Measurements from ENCODE around the gene DOCK6. TPM values are rescaled to one million over a fixed set of nuclear protein-coding genes. Genes with fewer than 3 reads are reported as not detected.

The DOCK6 gene, protein sequence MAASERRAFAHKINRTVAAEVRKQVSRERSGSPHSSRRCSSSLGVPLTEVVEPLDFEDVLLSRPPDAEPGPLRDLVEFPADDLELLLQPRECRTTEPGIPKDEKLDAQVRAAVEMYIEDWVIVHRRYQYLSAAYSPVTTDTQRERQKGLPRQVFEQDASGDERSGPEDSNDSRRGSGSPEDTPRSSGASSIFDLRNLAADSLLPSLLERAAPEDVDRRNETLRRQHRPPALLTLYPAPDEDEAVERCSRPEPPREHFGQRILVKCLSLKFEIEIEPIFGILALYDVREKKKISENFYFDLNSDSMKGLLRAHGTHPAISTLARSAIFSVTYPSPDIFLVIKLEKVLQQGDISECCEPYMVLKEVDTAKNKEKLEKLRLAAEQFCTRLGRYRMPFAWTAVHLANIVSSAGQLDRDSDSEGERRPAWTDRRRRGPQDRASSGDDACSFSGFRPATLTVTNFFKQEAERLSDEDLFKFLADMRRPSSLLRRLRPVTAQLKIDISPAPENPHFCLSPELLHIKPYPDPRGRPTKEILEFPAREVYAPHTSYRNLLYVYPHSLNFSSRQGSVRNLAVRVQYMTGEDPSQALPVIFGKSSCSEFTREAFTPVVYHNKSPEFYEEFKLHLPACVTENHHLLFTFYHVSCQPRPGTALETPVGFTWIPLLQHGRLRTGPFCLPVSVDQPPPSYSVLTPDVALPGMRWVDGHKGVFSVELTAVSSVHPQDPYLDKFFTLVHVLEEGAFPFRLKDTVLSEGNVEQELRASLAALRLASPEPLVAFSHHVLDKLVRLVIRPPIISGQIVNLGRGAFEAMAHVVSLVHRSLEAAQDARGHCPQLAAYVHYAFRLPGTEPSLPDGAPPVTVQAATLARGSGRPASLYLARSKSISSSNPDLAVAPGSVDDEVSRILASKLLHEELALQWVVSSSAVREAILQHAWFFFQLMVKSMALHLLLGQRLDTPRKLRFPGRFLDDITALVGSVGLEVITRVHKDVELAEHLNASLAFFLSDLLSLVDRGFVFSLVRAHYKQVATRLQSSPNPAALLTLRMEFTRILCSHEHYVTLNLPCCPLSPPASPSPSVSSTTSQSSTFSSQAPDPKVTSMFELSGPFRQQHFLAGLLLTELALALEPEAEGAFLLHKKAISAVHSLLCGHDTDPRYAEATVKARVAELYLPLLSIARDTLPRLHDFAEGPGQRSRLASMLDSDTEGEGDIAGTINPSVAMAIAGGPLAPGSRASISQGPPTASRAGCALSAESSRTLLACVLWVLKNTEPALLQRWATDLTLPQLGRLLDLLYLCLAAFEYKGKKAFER (N-terminal part only)
- total RNA-seq = 33.5 and 39.3 TPM in 2 replicates

DNA sequence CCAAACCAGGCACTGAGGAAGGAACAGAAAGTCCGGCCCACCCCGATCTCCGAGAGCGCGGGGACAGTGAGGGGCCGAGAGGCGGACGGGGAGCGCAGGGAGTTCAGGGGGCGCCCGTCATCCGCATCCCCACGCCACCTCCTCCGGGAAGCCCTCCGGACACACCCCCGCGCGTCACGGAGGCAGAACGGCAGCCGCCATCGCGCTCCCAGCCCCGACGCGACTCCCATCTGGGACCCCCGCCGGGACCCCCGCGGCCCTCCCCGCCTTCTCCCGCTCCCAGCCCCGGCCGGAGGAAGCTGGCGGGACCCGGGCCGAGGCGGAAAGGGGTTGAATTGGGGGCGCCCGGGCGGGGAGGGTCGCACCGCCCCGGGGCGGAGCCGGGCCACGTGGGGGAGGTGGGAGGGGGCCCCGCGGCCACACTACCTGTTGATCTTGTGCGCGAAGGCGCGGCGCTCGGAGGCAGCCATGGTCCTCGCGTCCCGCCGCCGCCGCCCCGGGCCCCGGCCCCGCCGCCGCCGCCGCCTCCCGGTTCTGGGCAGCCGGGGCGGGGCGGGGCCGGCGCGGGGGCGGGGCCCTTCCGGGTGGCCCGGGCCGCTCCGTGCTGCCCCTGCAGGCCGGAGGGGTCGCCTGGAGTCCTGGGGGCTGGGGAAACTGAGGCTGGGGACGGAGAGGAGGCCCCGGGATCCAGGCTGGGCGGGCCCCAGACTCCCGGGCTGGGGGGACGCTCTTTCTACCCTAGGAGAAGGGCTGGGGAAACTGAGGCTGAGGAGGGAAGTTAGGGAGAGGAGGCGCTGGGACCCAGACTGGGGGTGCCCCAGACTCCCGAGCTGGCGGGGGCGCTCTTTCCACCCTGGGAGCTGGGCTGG lies at the start of gene DOCK6:
Gene DOCK6 (minus strand): TSS at position 554 of the 869 bp plus-strand sequence. CDS start 84 bp downstream, at position 470.

DNA sequence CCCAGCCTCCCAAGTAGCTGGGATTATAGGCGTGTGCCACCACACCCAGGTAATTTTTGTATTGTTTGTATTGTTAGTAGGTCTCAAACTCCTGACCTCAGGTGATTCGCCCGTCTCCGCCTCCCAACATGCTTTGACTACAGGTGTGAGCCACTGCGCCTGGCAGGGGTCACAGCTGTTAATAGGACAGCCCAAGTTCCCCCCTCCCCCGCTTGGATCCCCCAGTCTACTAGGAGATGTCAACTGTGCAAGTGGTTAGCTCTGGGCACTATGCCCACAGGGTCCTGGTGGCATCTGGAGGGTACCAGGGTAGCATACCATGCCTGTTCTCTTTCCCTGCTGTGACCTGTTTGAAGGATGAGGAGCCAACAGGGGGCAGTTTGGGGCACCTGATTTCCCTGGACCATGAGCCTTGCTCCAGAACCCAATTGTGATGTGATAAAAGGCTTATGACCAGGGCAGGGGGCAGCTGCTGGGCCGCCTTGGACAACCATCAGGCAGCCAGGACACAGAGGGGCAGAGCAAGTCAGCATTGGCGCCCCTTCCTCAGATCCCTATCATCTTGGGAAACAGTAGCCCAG lies 33.4 kb upstream of the DOCK6 start, which contains the start of gene TSPAN16:
Gene TSPAN16 (plus strand): TSS at position 496 of the 581 bp plus-strand sequence. CDS start 138 bp downstream, outside the sequence.

DNA sequence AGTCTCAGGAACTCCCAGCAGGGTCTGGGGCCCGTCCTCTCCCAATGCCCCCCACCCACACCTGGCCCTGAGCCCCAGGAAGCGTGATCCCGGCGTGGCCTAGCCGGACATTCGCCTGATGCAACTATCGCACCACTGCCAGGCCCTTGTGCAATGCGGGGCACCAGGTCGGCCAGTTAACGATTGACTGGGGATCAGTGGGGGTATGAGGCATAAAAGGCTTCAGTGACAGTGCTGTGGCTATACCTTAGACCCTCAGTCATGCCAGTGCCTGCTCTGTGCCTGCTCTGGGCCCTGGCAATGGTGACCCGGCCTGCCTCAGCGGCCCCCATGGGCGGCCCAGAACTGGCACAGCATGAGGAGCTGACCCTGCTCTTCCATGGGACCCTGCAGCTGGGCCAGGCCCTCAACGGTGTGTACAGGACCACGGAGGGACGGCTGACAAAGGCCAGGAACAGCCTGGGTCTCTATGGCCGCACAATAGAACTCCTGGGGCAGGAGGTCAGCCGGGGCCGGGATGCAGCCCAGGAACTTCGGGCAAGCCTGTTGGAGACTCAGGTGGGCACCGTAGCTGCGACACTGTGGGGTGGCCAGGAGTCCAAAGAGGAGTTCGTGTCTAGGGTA lies 22.8 kb downstream of the DOCK6 start, which contains the start of gene ANGPTL8:
Gene ANGPTL8 (plus strand): TSS at position 243 of the 624 bp plus-strand sequence. CDS start 19 bp downstream, at position 262.

DNA sequence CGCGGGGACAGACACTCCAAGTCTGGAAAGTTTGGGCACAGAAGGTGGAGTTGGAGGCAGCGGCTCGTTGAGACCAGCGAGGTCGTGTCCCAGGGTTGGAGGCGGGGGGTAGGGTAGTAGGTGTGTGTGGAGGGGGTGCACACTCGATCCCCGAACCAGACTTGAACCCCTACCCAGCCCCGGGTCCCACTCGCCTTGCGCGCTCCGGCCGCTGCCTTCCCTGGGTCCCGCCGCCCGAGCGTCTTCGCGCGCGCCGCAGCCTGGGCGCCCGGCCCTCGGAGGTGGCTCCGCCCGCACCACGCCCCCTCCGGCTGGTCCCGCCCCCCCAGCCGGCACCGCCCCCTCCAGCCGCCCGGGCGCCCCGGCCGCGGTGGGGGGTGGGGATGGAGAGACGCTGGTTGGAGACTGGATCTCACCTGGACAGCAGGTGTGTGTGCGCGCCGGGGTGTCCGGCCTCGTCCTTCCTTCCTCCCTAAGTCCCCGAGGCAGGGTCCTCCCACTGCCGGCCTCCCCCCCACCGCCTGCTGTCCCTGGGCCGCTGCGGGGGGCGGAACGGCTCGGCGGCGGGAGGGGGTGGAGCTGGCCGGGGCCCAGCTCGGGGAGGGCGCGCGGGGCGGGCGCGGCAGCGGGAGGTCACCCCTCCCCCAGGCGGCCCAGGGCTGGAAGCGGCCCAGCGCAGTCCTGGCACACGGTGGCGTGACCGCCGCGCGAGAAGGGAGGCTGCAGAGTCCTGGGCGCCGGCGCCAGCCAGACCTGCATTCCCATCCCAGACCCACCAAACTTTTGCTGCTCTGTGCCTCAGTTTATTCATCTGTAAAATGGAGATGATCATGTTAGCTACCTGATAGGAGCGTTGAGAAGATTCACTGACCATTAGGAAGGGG lies 64.8 kb downstream of the DOCK6 start, which contains the start of gene KANK2:
Gene KANK2 (minus strand): TSS at position 255 of the 884 bp plus-strand sequence. CDS start 3,034 bp downstream, outside the sequence.

DNA sequence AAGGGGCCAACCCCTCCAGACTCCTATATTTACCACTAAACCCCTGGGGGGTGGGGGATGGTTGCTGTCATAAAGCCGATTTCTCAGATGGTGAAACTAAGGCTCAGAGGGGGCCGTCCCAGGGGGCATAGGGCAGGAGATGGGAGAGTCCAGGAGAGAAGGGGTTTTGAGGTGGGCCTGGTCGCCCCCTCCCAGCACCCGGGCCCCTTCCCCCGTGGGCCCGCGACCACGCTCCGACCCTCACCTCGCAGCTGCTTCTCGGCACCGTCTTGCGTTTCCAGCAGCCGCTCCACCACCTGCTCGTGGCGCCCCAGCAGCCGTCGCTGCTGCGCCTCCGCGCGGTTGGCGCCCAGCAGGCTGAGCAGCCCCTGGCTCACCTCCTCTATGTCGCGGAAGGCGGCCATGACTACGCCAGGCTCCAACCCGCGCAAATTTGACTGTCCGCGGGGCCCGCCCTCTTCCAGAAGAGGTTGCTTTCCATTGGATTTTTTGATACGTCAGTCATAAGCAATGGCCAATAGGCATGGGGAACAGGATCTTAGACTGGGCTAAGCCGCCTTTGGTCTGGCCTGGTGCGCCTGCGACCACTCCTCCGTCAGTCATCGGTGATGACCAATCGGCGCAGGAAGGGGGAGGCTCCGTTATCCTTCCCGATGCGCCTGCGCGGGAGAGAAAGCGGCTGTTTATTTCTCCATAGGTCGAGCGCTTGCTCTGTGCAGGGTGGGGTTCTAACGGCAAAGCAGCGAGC lies 106.8 kb downstream of the DOCK6 start, which contains the start of gene SPC24:
Gene SPC24 (minus strand): TSS at position 410 of the 748 bp plus-strand sequence. CDS start 6 bp downstream, at position 404.

Other genes with a start within 250 kb of the DOCK6 start
- 253 and 278 TPM in 2 replicates for gene LDLR, start 173.1 kb downstream of the DOCK6 start, total RNA-seq
- 31.2 and 40.9 TPM in 2 replicates for gene SPC24, start 106.7 kb downstream of the DOCK6 start, total RNA-seq
- 24.9 and 25.2 TPM in 2 replicates for gene KANK2, start 65.0 kb downstream of the DOCK6 start, total RNA-seq
- not detected in 2 replicates for gene ANGPTL8, start 22.9 kb downstream of the DOCK6 start, total RNA-seq
- not detected in 2 replicates for gene TSPAN16, start 33.6 kb upstream of the DOCK6 start, total RNA-seq
- gene RAB3D, start 77.1 kb upstream of the DOCK6 start, total RNA-seq = 58.9 and 77.6 TPM in 2 replicates
- 161 and 202 TPM in 2 replicates for gene TMEM205, start 83.7 kb upstream of the DOCK6 start, total RNA-seq
- 7.8 and 8.7 TPM in 2 replicates for gene CCDC159, start 84.0 kb upstream of the DOCK6 start, total RNA-seq
- 13.6 TPM in 2 replicates for gene PLPPR2, start 92.9 kb upstream of the DOCK6 start, total RNA-seq
- 2.5 and 4.3 TPM in 2 replicates for gene SWSAP1, start 112.1 kb upstream of the DOCK6 start, total RNA-seq
- 0.79 and 1.4 TPM in 2 replicates for gene EPOR, start 121.8 kb upstream of the DOCK6 start, total RNA-seq
- not detected in 2 replicates for gene RGL3, start 156.8 kb upstream of the DOCK6 start, total RNA-seq
- 0.14 TPM in 1 of 2 replicates, not detected in the other for gene ODAD3, start 172.6 kb upstream of the DOCK6 start, total RNA-seq
- gene PRKCSH, start 173.1 kb upstream of the DOCK6 start, total RNA-seq = 140 and 183 TPM in 2 replicates
- gene ELAVL3, start 218.5 kb upstream of the DOCK6 start, total RNA-seq = not detected in 2 replicates
- 3.9 and 6.2 TPM in 2 replicates for gene ZNF653, start 243.3 kb upstream of the DOCK6 start, total RNA-seq

Measured in airway epithelial cell (primary cell).